Stimulated activated CD4-positive, alpha-beta T cell treated with anti-CD3 and anti-CD28 coated beads, Interleukin-4, amount 100 ng/mL, for 24 hours (primary cell): ENCODE results near the gene KCNQ5.

Experiments used
- DNase-seq: peaks from one replicate; pipeline ENCODE4 v3.0.0-alpha.2; 2020

KCNQ5 gene

GRCh38 chr6:72930556-72931132, 308.8 kb downstream of the KCNQ5 start:
- DNase-seq: no peak

- DNase-seq: no peak
Measured at GRCh38 chr6:72931325-72931887, 309.5 kb downstream of the KCNQ5 start.

- DNase-seq: no peak
Measured at GRCh38 chr6:72933233-72933632, 311.4 kb downstream of the KCNQ5 start.

GRCh38 chr6:72936766-72937559, 315.1 kb downstream of the KCNQ5 start:
- DNase-seq: no peak

- DNase-seq: no peak
Measured at GRCh38 chr6:72938104-72938503, 316.2 kb downstream of the KCNQ5 start.

- no peak for DNase-seq
Measured at GRCh38 chr6:72939004-72939403, 317.1 kb downstream of the KCNQ5 start.

- DNase-seq: no peak
Measured at GRCh38 chr6:72940265-72940664, 318.4 kb downstream of the KCNQ5 start.

- no peak for DNase-seq
Measured at GRCh38 chr6:72941263-72941662, 319.4 kb downstream of the KCNQ5 start.

- no peak for DNase-seq
Measured at GRCh38 chr6:72941751-72942150, 319.9 kb downstream of the KCNQ5 start.

GRCh38 chr6:72943699-72944098, 321.8 kb downstream of the KCNQ5 start:
- DNase-seq: no peak

GRCh38 chr6:72944660-72945059, 322.8 kb downstream of the KCNQ5 start:
- no peak for DNase-seq

- no peak for DNase-seq
Measured at GRCh38 chr6:72946774-72947173, 324.9 kb downstream of the KCNQ5 start.

- no peak for DNase-seq
Measured at GRCh38 chr6:72947534-72947933, 325.7 kb downstream of the KCNQ5 start.

GRCh38 chr6:72948153-72948552, 326.3 kb downstream of the KCNQ5 start:
- no peak for DNase-seq

- no peak for DNase-seq
Measured at GRCh38 chr6:72950114-72950860, 328.4 kb downstream of the KCNQ5 start.

GRCh38 chr6:72952808-72953630, 331.2 kb downstream of the KCNQ5 start:
- DNase-seq: no peak

GRCh38 chr6:72953971-72954381, 332.1 kb downstream of the KCNQ5 start:
- DNase-seq: no peak

- DNase-seq: no peak
Measured at GRCh38 chr6:72954716-72955115, 332.9 kb downstream of the KCNQ5 start.

- no peak for DNase-seq
Measured at GRCh38 chr6:72955666-72956065, 333.8 kb downstream of the KCNQ5 start.

GRCh38 chr6:72956272-72956671, 334.4 kb downstream of the KCNQ5 start:
- DNase-seq: no peak

- DNase-seq: no peak
Measured at GRCh38 chr6:72959821-72960220, 338.0 kb downstream of the KCNQ5 start.

- no peak for DNase-seq
Measured at GRCh38 chr6:72963946-72964345, 342.1 kb downstream of the KCNQ5 start.
